Neuron (in vitro differentiated cells): Measurements from ENCODE around the gene HNRNPA0.
"Not testable (repeated sequence)": the region's sequence is repeated elsewhere in the genome, so short reads cannot be mapped to it uniquely, and the experiment has no call there.

ENCODE experiments used
- H2AFZ ChIP-seq: one replicate; pipeline ENCODE4 v1.6.1; 2013; ENCODE audit warnings: low read depth, mild to moderate bottlenecking, inconsistent platforms, low read length, moderate library complexity
- H3K27me3 ChIP-seq: one replicate; pipeline ENCODE4 v1.6.1; 2013; ENCODE audit warnings: low read length; ENCODE audit not compliant: insufficient read depth
- H3K36me3 ChIP-seq: one replicate; pipeline ENCODE4 v1.6.1; 2013; ENCODE audit warnings: low read length; ENCODE audit not compliant: insufficient read depth
- H3K4me1 ChIP-seq: one replicate; pipeline ENCODE4 v1.6.1; 2013; ENCODE audit warnings: low read length; ENCODE audit not compliant: insufficient read depth
- H3K4me3 ChIP-seq: 2 replicates; pipeline ENCODE4 v1.5.1; 2013; ENCODE audit warnings: mild to moderate bottlenecking, low read length, moderate library complexity
- H3K9me3 ChIP-seq: one replicate; pipeline ENCODE4 v1.6.1; 2013; ENCODE audit warnings: low read length

The HNRNPA0 gene

DNA sequence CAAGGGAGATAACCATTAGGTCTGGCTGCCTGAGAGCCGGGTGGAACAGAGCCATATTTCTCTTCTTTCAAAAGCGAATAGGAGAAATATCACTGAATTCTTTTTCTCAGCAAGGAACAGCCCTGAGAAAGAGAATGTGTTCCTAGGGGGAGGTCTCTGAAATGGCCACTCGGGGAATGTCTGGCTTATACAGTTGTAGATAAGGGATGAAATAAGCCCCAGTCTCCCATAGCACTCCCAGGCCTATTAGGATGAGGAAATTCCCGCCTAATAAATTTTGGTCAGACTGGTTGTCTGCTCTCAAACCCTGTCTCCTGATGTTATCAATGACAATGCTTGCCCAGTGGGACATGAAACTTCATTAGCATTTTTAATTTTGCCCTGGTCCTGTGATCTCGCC is 13.8 kb upstream of the HNRNPA0 start:
- H3K36me3 ChIP-seq, H3K4me3 ChIP-seq, H3K4me1 ChIP-seq, H2AFZ ChIP-seq, H3K27me3 ChIP-seq, H3K9me3 ChIP-seq: not testable (repeated sequence)

DNA sequence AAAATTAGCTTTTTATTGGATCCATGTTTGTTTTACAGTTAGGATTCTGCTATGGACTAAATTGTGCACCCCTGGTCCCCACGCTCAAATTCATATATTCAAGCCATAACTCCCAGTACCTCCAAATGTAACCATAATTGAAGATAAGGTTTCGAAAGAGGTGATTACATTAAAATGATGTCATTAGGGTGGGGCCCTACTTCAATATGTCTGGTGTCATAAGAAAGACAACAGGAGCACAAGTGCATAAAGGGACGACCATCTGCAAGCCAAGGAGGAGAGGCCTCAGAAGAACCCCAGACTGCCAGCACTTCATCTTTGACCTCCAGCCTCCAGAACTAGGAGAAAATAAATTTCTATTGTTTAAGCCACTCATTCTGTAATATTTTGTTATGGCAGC is 7.4 kb upstream of the HNRNPA0 start:
- Histone ChIP-seq H3K27me3 (peaks cover 4% of the 10 kb centered on the region), H3K9me3 (no peaks in the 10 kb centered on the region), H3K4me3 (no peak overlapping the region), H3K36me3 (no peaks in the 10 kb centered on the region), H3K4me1 (no peaks in the 10 kb centered on the region), H2AFZ (no peak overlapping the region)

GRCh38 chr5:137760719-137761516 is 6.8 kb upstream of the HNRNPA0 start:
- Histone ChIP-seq H3K4me3 (no peak overlapping the region), H3K9me3 (no peaks in the 10 kb centered on the region)

DNA sequence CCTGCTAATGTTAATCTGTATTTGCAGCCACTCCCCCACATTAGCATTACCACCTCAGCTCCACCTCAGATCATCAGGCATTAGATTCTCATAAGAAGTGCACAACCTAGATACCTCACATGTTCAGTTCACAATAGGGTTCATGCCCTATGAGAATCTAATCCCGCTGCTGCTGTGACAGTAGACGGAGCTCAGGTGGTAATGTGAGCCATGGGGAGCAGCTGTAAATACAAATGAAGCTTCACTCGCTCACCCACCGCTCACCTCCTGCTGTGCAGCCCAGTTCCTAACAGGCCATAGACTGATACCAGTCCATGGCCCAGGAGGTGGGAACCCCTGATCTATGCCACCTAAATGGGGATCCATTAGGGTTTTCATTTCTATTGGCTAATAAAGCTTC is 6.1 kb upstream of the HNRNPA0 start:
- peaks cover under 1% of the 10 kb centered on the region for H3K4me1 ChIP-seq
- H2AFZ ChIP-seq, result no peak overlapping the region
- H3K36me3 ChIP-seq, result no peaks in the 10 kb centered on the region
- H3K4me3 ChIP-seq, result no peak overlapping the region
- H3K27me3 ChIP-seq, result peaks cover 4% of the 10 kb centered on the region
- H3K9me3 ChIP-seq, result no peaks in the 10 kb centered on the region

More at GRCh38 chr5:137760719-137761516, 6.8 kb upstream of the HNRNPA0 start:
- Histone ChIP-seq H3K27me3 (peaks cover 4% of the 10 kb centered on the region), H3K36me3 (no peaks in the 10 kb centered on the region), H3K4me1 (no peaks in the 10 kb centered on the region), H2AFZ (no peak overlapping the region)

DNA sequence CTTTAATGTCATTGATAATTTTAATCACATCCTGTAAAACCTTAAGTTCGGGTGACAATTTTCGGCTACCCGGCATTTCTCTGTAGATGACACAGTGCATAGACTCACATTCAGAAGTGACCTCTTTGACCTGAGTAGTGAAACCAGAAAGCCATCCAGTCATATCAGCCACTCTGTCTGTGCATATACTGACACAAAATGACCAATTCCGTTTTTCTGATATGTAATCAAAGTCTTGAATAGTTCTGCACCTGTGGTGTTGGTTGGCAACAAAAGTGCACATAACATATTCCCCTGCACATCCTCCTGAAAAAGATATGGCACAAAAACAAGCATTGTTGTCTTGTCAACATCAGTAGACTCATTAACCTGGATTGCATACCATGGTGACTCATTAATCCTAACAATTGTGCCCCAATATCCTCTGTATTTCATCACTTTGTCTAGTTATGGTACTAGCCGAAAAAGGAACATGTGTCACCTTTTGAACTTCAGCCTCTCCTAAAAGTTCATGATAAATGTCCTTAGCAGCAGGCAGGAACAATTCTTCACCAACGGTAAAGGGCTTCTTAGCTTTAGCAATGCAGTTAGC is 4.6 kb upstream of the HNRNPA0 start:
- Histone ChIP-seq H3K4me3 (no peak overlapping the region), H3K27me3 (peaks cover 4% of the 10 kb centered on the region), H3K4me1 (peaks cover 2% of the 10 kb centered on the region), H3K36me3 (no peaks in the 10 kb centered on the region), H2AFZ (no peak overlapping the region), H3K9me3 (no peaks in the 10 kb centered on the region)

DNA sequence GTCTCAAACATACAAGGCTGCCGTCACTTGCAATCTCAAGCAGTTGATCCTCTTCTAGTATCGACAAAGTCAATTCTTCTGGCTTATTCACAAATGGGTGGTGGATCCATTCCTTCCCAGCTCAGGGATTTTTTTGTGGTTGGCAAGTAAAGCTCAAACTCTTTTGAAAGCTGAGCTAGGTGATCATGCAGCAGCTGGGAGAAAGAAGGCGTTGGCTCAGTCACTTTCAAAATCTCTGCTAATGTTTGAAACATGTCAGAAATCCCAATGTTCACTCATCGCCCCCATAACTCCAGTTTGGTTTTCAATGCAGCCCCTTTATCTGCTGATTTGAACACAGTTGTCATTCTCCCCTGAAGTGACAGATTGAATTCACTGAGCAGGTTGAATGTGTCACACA is 4.0 kb upstream of the HNRNPA0 start:
- peaks cover 2% of the 10 kb centered on the region for H3K4me1 ChIP-seq
- peaks cover 4% of the 10 kb centered on the region for H3K27me3 ChIP-seq
- no peak overlapping the region for H3K4me3 ChIP-seq
- H3K9me3 ChIP-seq, result no peaks in the 10 kb centered on the region
- no peak overlapping the region for H2AFZ ChIP-seq
- no peaks in the 10 kb centered on the region for H3K36me3 ChIP-seq

GRCh38 chr5:137757634-137758033 is 3.5 kb upstream of the HNRNPA0 start:
- Histone ChIP-seq H3K27me3 (peaks cover 4% of the 10 kb centered on the region), H3K4me1 (peaks cover 2% of the 10 kb centered on the region), H2AFZ (no peak overlapping the region), H3K4me3 (no peak overlapping the region), H3K36me3 (peaks cover 3% of the 10 kb centered on the region), H3K9me3 (no peaks in the 10 kb centered on the region)

DNA sequence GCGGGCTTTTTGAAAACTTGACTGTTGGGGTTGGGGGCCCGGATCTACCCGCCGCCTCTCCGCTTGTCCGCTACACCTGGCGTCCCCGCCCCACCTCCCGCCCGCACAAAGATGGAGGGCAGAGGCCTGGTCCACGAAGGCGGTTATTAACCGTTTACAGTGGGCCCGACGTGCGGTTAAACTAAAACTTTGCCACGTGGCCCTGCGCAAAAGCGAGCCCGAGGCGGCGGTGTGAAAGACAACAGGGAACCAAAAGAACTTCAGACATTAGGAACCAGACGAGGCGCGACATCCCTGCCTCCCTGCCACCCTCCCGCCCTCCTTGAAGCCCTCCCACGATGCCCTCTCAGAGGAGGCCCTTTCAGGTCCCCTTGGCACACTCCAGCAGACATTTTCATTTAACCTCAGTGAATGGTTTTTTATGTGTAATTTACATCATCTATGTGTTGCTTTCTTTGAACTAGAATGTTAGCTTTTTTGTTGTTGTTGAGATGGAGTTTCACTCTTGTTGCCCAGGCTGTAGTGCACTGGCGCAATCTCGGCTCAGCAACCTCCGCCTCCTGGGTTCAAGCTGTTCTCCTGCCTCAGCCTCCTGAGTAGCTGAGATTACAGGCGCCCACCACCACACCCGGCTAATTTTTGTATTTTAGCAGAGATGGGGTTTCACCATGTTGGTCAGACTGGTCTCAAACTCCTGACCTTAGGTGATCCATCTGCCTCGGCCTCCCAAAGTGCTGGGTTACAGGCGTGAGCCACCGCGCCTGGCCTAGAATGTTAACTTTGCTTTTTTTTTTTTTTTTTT is 999 bp upstream of the HNRNPA0 start:
- Histone ChIP-seq H3K9me3 (no peaks in the 10 kb centered on the region), H3K4me3 (peak overlapping the region; percentile 97), H2AFZ (peak overlapping the region; percentile 47), H3K27me3 (peaks cover 4% of the 10 kb centered on the region), H3K4me1 (peaks cover 15% of the 10 kb centered on the region), H3K36me3 (peaks cover 20% of the 10 kb centered on the region)

DNA sequence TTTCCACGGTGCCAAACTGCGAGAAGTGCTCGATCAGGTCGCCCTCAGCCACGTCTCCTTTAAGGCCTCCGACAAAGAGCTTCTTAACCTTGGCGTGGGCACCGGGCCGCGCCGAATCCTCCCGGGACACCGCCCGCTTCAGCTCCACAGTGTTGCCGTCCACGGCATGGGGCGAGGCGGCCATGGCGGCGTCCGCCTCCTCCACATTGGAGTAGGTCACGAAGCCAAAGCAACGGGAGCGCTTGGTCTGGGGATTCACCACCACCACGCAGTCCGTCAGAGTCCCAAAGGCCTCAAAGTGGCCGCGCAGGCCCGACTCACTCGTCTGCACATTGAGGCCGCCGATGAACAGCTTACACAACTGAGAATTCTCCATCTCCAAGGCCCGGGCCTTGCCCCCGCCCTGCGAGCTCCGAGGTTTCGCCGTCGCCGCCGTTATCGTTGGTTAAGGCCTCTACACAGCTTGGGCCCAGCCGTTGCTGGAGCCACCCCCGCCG is 424 bp downstream of the HNRNPA0 start:
- peaks cover 15% of the 10 kb centered on the region for H3K4me1 ChIP-seq
- peaks cover 20% of the 10 kb centered on the region for H3K36me3 ChIP-seq
- H3K4me3 ChIP-seq, result peak overlapping the region; percentile 97
- H3K27me3 ChIP-seq, result peaks cover 4% of the 10 kb centered on the region
- no peaks in the 10 kb centered on the region for H3K9me3 ChIP-seq
- no peak overlapping the region for H2AFZ ChIP-seq

DNA sequence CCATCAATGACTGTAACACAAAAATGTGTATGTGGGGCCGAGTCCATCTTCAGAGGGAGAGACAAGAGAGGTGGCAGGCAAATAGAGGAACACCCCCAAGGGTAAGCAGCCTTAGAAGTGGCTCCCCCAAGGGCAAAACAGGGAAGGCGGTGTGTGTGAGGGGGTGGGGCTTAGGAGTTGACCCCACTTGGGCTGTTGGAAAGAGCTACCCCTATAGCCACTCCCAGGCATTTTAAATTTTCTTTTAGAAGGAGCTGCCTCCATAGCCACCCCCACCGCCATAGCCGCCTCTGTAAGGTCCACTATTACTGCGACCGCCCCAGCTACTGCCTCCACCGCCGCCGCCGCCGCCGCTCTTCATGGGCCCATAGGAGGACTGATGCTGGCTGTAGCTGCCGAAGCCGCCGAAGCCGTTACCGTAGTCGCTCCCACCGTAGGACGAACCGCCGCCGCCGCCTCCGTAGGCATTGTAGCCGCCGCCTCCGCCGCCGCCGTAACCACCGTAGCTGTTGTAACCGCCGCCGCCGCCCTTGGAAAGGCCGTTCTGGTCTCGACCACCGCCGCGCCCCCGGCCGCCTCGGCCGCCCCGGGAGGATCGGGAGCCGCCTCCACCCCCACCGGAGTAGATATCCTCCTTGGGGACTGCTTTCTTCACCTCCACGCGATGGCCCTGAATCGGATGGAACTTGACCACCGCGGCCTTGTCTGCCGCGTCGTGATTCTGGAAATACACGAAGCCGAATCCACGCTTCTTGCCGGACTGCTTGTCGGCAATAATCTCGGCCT is 1.1 kb downstream of the HNRNPA0 start:
- peaks cover 20% of the 10 kb centered on the region for H3K36me3 ChIP-seq
- H2AFZ ChIP-seq, result no peak overlapping the region
- H3K9me3 ChIP-seq, result no peaks in the 10 kb centered on the region
- peak overlapping the region; percentile 97 for H3K4me3 ChIP-seq
- H3K4me1 ChIP-seq, result peaks cover 15% of the 10 kb centered on the region
- H3K27me3 ChIP-seq, result peaks cover 2% of the 10 kb centered on the region

GRCh38 chr5:137751869-137752491 is 2.2 kb downstream of the HNRNPA0 start:
- peaks cover 15% of the 10 kb centered on the region for H3K4me1 ChIP-seq
- peak overlapping the region; percentile 97 for H3K4me3 ChIP-seq
- H3K9me3 ChIP-seq, result no peaks in the 10 kb centered on the region
- H2AFZ ChIP-seq, result no peak overlapping the region
- H3K36me3 ChIP-seq, result peaks cover 20% of the 10 kb centered on the region
- no peaks in the 10 kb centered on the region for H3K27me3 ChIP-seq

DNA sequence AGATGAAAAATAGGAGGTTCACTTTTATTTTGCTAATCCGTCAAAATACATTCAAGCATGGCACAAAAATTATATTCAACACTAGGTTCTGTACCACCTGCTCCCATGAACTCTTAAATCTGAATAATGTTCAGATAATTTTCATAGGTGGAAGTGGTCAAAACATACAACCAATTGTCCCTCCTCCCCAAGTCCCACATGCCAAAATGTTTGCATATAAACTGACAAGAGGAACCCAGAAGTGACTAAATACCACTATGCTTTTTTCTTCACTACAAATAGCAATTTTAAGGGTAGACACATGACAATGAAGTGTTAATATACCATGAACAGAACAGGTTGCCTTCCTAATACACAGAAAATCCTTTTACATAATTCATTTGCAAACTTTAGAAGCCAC is 3.7 kb downstream of the HNRNPA0 start:
- Histone ChIP-seq H2AFZ (no peak overlapping the region), H3K4me1 (peaks cover 15% of the 10 kb centered on the region), H3K4me3 (no peak overlapping the region), H3K27me3 (no peaks in the 10 kb centered on the region), H3K9me3 (no peaks in the 10 kb centered on the region), H3K36me3 (peaks cover 20% of the 10 kb centered on the region)
